ENCODE measurements around the gene BCAS3. TPM values are rescaled to one million over a fixed set of nuclear protein-coding genes. Genes with fewer than 3 reads are reported as not detected.

Gene BCAS3
- total and polyA plus RNA-seq, 11 donors = 4.5 to 23.5 (median 17.9) TPM

DNA sequence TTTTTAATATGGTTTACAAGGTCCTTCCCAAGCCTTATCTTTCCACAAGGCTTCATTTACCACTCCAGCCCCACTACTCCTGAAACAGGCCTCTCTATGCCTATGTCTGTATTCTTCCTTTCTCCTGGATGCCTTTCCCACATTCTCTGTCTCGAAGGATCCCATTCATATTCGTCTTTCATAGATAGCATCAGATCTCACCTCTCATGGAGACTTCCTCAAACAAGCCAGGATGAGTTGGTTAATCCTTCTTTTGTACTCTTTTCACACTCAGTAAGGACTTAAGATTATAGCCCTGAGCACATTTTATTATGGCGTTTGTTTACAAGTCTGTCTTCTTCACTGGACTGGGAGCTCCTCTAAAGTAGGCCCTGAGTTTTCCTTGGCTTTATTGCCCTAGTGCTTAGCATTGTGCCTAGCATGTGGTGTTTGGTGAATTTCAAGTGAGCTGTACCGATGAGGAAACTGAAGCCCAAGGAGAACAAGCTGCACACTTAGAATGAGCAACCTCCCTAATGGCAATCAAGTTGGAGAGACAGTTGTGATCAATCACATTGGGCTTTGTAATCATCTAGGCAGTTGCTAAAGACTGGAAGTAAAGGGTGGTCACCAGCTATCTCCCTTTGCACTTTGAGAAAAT lies 764.6 kb downstream of the BCAS3 start:
- DNase-seq (no peak), ATAC-seq (no peak)
- WGBS, 4 donors = 73 to 77% (median 74%) methylated on average over 4 of the region's 4 CpGs
- peaks cover 0 to 11% (median 6%) of the 10 kb centered on the region in 12 donors for H3K9me3 ChIP-seq
- no peak for TF ChIP-seq CTCF (IDR thresholded peaks at IDR 0.05)
- TF ChIP-seq POLR2A (IDR thresholded peaks at IDR 0.05) = no peak
- no peak overlapping the region for H3K27ac ChIP-seq
- no peak overlapping the region for H3K4me3 ChIP-seq
- no peaks in the 10 kb centered on the region for H3K36me3 ChIP-seq
- intact Hi-C loops (cut with DNase I) = loop anchor here in 1 of 10 donors (10.0 kb wide), 1 partner anchor 63 kb away; no protein-coding TSS in a partner anchor
- H3K27me3 ChIP-seq = peaks cover 0 to 33% (median 7%) of the 10 kb centered on the region in 9 donors
- H3K4me1 ChIP-seq = no peaks in the 10 kb centered on the region

Other genes starting within 250 kb of the BCAS3 start
- 10 to 100 TPM in 8 of 9 donors, 1 to 10 TPM in 1; 9.9 to 28.7 (median 20.0) TPM for gene APPBP2, start 151.6 kb upstream of the BCAS3 start, total RNA-seq
- gene APPBP2, start 151.6 kb upstream of the BCAS3 start, polyA plus RNA-seq = 1 to 10 TPM; 2.5 to 9.6 TPM
- 10 to 100 TPM in 2 of 9 donors, 1 to 10 TPM in 7; 6.2 to 11.4 (median 7.7) TPM for gene PPM1D, start 77.7 kb upstream of the BCAS3 start, total RNA-seq
- gene PPM1D, start 77.7 kb upstream of the BCAS3 start, polyA plus RNA-seq = 1 to 10 TPM; 1.9 to 6.4 TPM

All from heart left ventricle (tissue), 16 donors.